Activated CD4-positive, alpha-beta memory T cell treated with anti-CD3 and anti-CD28 coated beads, Interleukin-2, amount 10 ng/mL, durations not matched to agents 7 days and 5 days (primary cell): ENCODE data around the gene SPAG9. TPM values are rescaled to one million over a fixed set of nuclear protein-coding genes. Genes with fewer than 3 reads are reported as not detected.

ENCODE experiments used
- CTCF ChIA-PET: fragments of 350-600 bp; sonication (Branson Sonifier 250); formaldehyde crosslinking; loops from one replicate; lab custom pipeline; 2021; ENCODE audit warnings: antibody characterized with exemption, inconsistent platforms; lab: Charles Lee
- POLR2A ChIA-PET: fragments of 350-600 bp; sonication (Branson Sonifier 250); formaldehyde crosslinking; loops from one replicate; lab custom pipeline; 2021; ENCODE audit warnings: antibody characterized with exemption; lab: Charles Lee
- DNase-seq: peaks from one replicate; pipeline ENCODE4 v3.0.0-alpha.2; 2020
- H3K27ac Mint-ChIP-seq: one replicate; pipeline ENCODE4 v1.8.0; 2021; ENCODE audit warnings: mild to moderate bottlenecking, mixed read lengths
- H3K27me3 Mint-ChIP-seq: one replicate; pipeline ENCODE4 v1.8.0; 2021; ENCODE audit warnings: mixed read lengths
- H3K36me3 Mint-ChIP-seq: one replicate; pipeline ENCODE4 v1.8.0; 2021; ENCODE audit warnings: low read depth, mixed read lengths
- H3K4me1 Mint-ChIP-seq: one replicate; pipeline ENCODE4 v1.8.0; 2021; ENCODE audit warnings: mixed read lengths
- H3K4me3 Mint-ChIP-seq: one replicate; pipeline ENCODE4 v1.8.0; 2021; ENCODE audit warnings: mild to moderate bottlenecking, mixed read lengths
- H3K9me3 Mint-ChIP-seq: one replicate; pipeline ENCODE4 v1.8.0; 2021; ENCODE audit warnings: mixed read lengths
- total RNA-seq, 2 experiments: library from RNA; stranded (reverse); gene quantifications; one replicate each; pipeline ENCODE4 v1.2.3, GENCODE V29; 2021

The SPAG9 gene
- total RNA-seq, 2 experiments from 2014 or later, result 50.9 to 53.0 TPM

GRCh38 chr17:51076821-51077220, 43.8 kb downstream of the SPAG9 start:
- CTCF ChIA-PET, result interaction anchor here (1.6 kb wide), 1 partner anchor 77 kb away, joined by 3 read pairs; the partner anchor contains the start of gene NME1
- Mint-ChIP-seq H3K9me3 (no peaks in the 10 kb centered on the region), H3K27ac (no peak overlapping the region), H3K27me3 (no peaks in the 10 kb centered on the region), H3K4me1 (peaks cover 2% of the 10 kb centered on the region), H3K36me3 (peaks cover 24% of the 10 kb centered on the region), H3K4me3 (no peak overlapping the region)
- POLR2A ChIA-PET, result no interaction called here
- DNase-seq, result no peak

GRCh38 chr17:51071556-51071955, 49.1 kb downstream of the SPAG9 start:
- no peak for DNase-seq
- CTCF ChIA-PET, result no interaction called here
- Mint-ChIP-seq H3K9me3 (no peaks in the 10 kb centered on the region), H3K4me1 (no peaks in the 10 kb centered on the region), H3K27me3 (no peaks in the 10 kb centered on the region), H3K36me3 (peaks cover 3% of the 10 kb centered on the region), H3K27ac (no peak overlapping the region), H3K4me3 (no peak overlapping the region)
- POLR2A ChIA-PET, result no interaction called here

GRCh38 chr17:51065466-51065865, 55.2 kb downstream of the SPAG9 start:
- CTCF ChIA-PET, result no interaction called here
- POLR2A ChIA-PET, result interaction anchor here (0.8 to 1.0 kb wide), 2 partner anchors 88 to 160 kb away, joined by 3 read pairs; partner anchors contain the start of gene NME1
- H3K27me3 Mint-ChIP-seq, result no peaks in the 10 kb centered on the region
- H3K27ac Mint-ChIP-seq, result no peak overlapping the region
- H3K4me1 Mint-ChIP-seq, result no peaks in the 10 kb centered on the region
- no peaks in the 10 kb centered on the region for H3K9me3 Mint-ChIP-seq
- no peak overlapping the region for H3K4me3 Mint-ChIP-seq
- no peak for DNase-seq
- H3K36me3 Mint-ChIP-seq, result peaks cover 11% of the 10 kb centered on the region

- Mint-ChIP-seq H3K27me3 (no peaks in the 10 kb centered on the region), H3K4me1 (no peaks in the 10 kb centered on the region), H3K36me3 (peaks cover 11% of the 10 kb centered on the region), H3K9me3 (no peaks in the 10 kb centered on the region), H3K4me3 (no peak overlapping the region), H3K27ac (no peak overlapping the region)
- DNase-seq, result no peak
- ChIA-PET POLR2A (no interaction called here), CTCF (interaction anchor here (0.6 kb wide), 2 partner anchors 87 to 663 kb away, joined by 3 to 4 read pairs; no protein-coding TSS in a partner anchor)
Measured at GRCh38 chr17:51064061-51064735, 56.5 kb downstream of the SPAG9 start.

- ChIA-PET CTCF (no interaction called here), POLR2A (interaction anchor here (1.2 kb wide), 1 partner anchor 9 kb away, joined by 3 read pairs; no protein-coding TSS in a partner anchor)
- Mint-ChIP-seq H3K27ac (no peak overlapping the region), H3K4me1 (no peaks in the 10 kb centered on the region), H3K9me3 (no peaks in the 10 kb centered on the region), H3K27me3 (no peaks in the 10 kb centered on the region), H3K4me3 (no peak overlapping the region), H3K36me3 (peaks cover 11% of the 10 kb centered on the region)
- DNase-seq, result no peak
Measured at GRCh38 chr17:51060396-51060795, 60.3 kb downstream of the SPAG9 start.

- DNase-seq, result no peak
- POLR2A ChIA-PET, result interaction anchor here (1.2 kb wide), 1 partner anchor 9 kb away, joined by 3 read pairs; no protein-coding TSS in a partner anchor
Measured at GRCh38 chr17:51059781-51060180, 60.9 kb downstream of the SPAG9 start.

GRCh38 chr17:51057534-51057933, 63.1 kb downstream of the SPAG9 start:
- no peaks in the 10 kb centered on the region for H3K27me3 Mint-ChIP-seq
- no peak for DNase-seq
- peaks cover 3% of the 10 kb centered on the region for H3K36me3 Mint-ChIP-seq
- no peaks in the 10 kb centered on the region for H3K9me3 Mint-ChIP-seq
- CTCF ChIA-PET, result interaction anchor here (0.8 to 2.9 kb wide), 9 partner anchors 9 to 294 kb away, joined by 3 to 19 read pairs (median 4); partner anchors contain the start of gene NME1
- H3K4me1 Mint-ChIP-seq, result no peaks in the 10 kb centered on the region
- POLR2A ChIA-PET, result interaction anchor here (1.1 kb wide), 1 partner anchor 192 kb away, joined by 3 read pairs; the partner anchor contains the start of gene TOB1
- no peak overlapping the region for H3K4me3 Mint-ChIP-seq
- H3K27ac Mint-ChIP-seq, result no peak overlapping the region

More at GRCh38 chr17:51059781-51060180, 60.9 kb downstream of the SPAG9 start:
- Mint-ChIP-seq H3K27ac (no peak overlapping the region), H3K4me3 (no peak overlapping the region), H3K36me3 (peaks cover 11% of the 10 kb centered on the region), H3K4me1 (no peaks in the 10 kb centered on the region), H3K27me3 (no peaks in the 10 kb centered on the region), H3K9me3 (no peaks in the 10 kb centered on the region)
- CTCF ChIA-PET, result no interaction called here

GRCh38 chr17:51056813-51057510, 63.7 kb downstream of the SPAG9 start:
- CTCF ChIA-PET, result interaction anchor here (0.7 to 2.9 kb wide), 20 partner anchors 9 to 293 kb away, joined by 3 to 19 read pairs (median 4); partner anchors contain the start of gene NME1
- H3K4me3 Mint-ChIP-seq, result no peak overlapping the region
- no peak overlapping the region for H3K27ac Mint-ChIP-seq
- no peaks in the 10 kb centered on the region for H3K4me1 Mint-ChIP-seq
- DNase-seq, result peak; percentile 20
- H3K27me3 Mint-ChIP-seq, result no peaks in the 10 kb centered on the region
- H3K36me3 Mint-ChIP-seq, result no peaks in the 10 kb centered on the region
- no peaks in the 10 kb centered on the region for H3K9me3 Mint-ChIP-seq
- POLR2A ChIA-PET, result interaction anchor here (1.1 to 1.8 kb wide), 2 partner anchors 96 to 191 kb away, joined by 3 to 4 read pairs; partner anchors contain the start of genes NME1 and TOB1

- Mint-ChIP-seq H3K27ac (no peak overlapping the region), H3K9me3 (no peaks in the 10 kb centered on the region), H3K27me3 (no peaks in the 10 kb centered on the region), H3K4me1 (no peaks in the 10 kb centered on the region), H3K36me3 (peaks cover 4% of the 10 kb centered on the region), H3K4me3 (no peak overlapping the region)
- DNase-seq, result no peak
- ChIA-PET POLR2A (no interaction called here), CTCF (interaction anchor here (1.6 to 2.3 kb wide), 2 partner anchors 40 to 52 kb away, joined by 4 to 10 read pairs; no protein-coding TSS in a partner anchor)
Measured at GRCh38 chr17:51054748-51055147, 65.9 kb downstream of the SPAG9 start.

- ChIA-PET CTCF (interaction anchor here (0.7 to 1.8 kb wide), 4 partner anchors 50 to 269 kb away, joined by 3 to 4 read pairs (median 4); no protein-coding TSS in a partner anchor), POLR2A (no interaction called here)
- no peak for DNase-seq
- no peak overlapping the region for H3K4me3 Mint-ChIP-seq
- H3K36me3 Mint-ChIP-seq, result peaks cover 4% of the 10 kb centered on the region
- no peaks in the 10 kb centered on the region for H3K27me3 Mint-ChIP-seq
- no peaks in the 10 kb centered on the region for H3K9me3 Mint-ChIP-seq
- H3K4me1 Mint-ChIP-seq, result no peaks in the 10 kb centered on the region
- H3K27ac Mint-ChIP-seq, result no peak overlapping the region
Measured at GRCh38 chr17:51052235-51052634, 68.4 kb downstream of the SPAG9 start.

- POLR2A ChIA-PET, result interaction anchor here (1.5 kb wide), 1 partner anchor 70 kb away, joined by 3 read pairs; the partner anchor contains the start of gene SPAG9
- CTCF ChIA-PET, result no interaction called here
Measured at GRCh38 chr17:51050291-51051033, 70.2 kb downstream of the SPAG9 start.

More at GRCh38 chr17:51050291-51051033, 70.2 kb downstream of the SPAG9 start:
- H3K9me3 Mint-ChIP-seq, result no peaks in the 10 kb centered on the region
- H3K27me3 Mint-ChIP-seq, result no peaks in the 10 kb centered on the region
- no peak overlapping the region for H3K27ac Mint-ChIP-seq
- peaks cover 4% of the 10 kb centered on the region for H3K36me3 Mint-ChIP-seq
- H3K4me1 Mint-ChIP-seq, result no peaks in the 10 kb centered on the region
- DNase-seq, result no peak
- no peak overlapping the region for H3K4me3 Mint-ChIP-seq
